ENCODE data around the gene TRABD2B.
A peak's percentile ranks its signal among the peaks of the same experiment; 100 is the strongest.

The TRABD2B gene

DNA sequence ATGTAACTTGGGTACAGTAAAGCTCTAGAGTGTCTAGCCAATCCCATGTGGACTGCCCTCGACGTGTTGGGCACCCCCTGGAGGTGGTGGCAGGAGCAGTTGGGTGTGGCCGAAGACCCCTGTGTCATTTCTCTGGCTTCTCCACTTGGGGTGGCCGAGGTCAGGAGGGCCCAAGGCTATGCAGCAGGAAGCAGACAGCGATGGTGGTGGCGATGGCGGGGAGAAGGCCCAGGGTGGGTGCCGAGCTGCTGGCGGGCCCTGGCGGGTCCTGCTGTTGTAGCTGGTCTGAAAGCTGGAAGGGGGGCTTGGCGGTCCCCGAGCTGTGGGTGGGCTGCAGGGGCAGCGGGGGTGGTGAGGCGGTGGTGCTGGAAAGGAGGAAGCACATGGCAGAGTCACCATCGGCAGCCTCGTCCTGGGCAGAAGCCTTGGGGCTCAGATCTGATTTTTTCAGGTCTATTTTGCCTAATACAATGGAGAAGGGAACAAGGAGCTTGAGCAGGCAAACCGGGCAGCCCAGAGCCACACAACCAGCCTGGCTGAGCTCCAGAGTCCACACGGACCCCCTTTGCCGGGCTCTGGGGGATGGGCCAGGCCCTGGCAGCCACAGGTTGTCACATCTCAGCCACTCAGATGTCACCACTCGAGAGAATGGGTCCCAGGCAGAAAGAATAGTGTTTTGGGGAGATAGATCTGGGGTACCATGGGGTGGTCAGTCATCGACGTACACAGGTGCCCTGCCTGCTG is 231.3 kb downstream of the TRABD2B start:
- Histone ChIP-seq H3K4me1 (ENCODE audit: insufficient read depth, poor library complexity, severe bottlenecking) (no peaks in the 10 kb centered on the region), H3K27me3 (ENCODE audit: insufficient read depth, poor library complexity, severe bottlenecking) (no peaks in the 10 kb centered on the region), H3K27ac (ENCODE audit: poor library complexity, severe bottlenecking) (no peak overlapping the region), H3K4me3 (ENCODE audit: severe bottlenecking) (no peak overlapping the region), H3K9me3 (ENCODE audit: severe bottlenecking) (no peaks in the 10 kb centered on the region), H3K36me3 (ENCODE audit: low read depth) (no peaks in the 10 kb centered on the region)
- TF ChIP-seq, protein P1, sequence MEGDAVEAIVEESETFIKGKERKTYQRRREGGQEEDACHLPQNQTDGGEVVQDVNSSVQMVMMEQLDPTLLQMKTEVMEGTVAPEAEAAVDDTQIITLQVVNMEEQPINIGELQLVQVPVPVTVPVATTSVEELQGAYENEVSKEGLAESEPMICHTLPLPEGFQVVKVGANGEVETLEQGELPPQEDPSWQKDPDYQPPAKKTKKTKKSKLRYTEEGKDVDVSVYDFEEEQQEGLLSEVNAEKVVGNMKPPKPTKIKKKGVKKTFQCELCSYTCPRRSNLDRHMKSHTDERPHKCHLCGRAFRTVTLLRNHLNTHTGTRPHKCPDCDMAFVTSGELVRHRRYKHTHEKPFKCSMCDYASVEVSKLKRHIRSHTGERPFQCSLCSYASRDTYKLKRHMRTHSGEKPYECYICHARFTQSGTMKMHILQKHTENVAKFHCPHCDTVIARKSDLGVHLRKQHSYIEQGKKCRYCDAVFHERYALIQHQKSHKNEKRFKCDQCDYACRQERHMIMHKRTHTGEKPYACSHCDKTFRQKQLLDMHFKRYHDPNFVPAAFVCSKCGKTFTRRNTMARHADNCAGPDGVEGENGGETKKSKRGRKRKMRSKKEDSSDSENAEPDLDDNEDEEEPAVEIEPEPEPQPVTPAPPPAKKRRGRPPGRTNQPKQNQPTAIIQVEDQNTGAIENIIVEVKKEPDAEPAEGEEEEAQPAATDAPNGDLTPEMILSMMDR (IDR thresholded peaks at IDR 0.05; ENCODE audit: poor library complexity, severe bottlenecking): no peak
- ATAC-seq (ENCODE audit: low read depth): no peak
- no peak for DNase-seq (ENCODE audit: low spot score)

DNA sequence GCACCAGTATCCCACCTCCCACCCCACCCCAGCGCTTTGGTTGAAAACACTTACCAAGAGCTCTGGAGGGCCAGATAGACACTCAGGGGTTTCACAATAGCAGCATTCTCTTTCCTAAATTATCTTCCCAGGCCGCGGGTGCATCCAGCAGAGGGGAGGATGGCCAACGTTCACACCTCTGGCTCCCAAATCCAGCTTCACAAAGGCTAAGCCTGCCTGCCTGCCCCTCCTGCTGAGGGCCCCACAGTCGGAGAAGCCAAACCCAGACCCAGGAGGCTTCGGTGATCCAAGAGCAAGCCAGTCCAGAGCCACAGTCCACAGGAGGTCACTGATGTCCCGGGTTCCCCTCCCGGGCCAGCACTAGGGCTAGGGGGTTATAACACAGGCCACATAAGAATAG is 231.9 kb downstream of the TRABD2B start:
- TF ChIP-seq, protein P1 (IDR thresholded peaks at IDR 0.05; ENCODE audit: poor library complexity, severe bottlenecking): no peak
- no peaks in the 10 kb centered on the region for H3K9me3 ChIP-seq (ENCODE audit: severe bottlenecking)
- H3K4me3 ChIP-seq (ENCODE audit: severe bottlenecking): no peak overlapping the region
- H3K4me1 ChIP-seq (ENCODE audit: insufficient read depth, poor library complexity, severe bottlenecking): no peaks in the 10 kb centered on the region
- H3K27me3 ChIP-seq (ENCODE audit: insufficient read depth, poor library complexity, severe bottlenecking): no peaks in the 10 kb centered on the region
- H3K36me3 ChIP-seq (ENCODE audit: low read depth): no peaks in the 10 kb centered on the region
- H3K27ac ChIP-seq (ENCODE audit: poor library complexity, severe bottlenecking): no peak overlapping the region
- ATAC-seq (ENCODE audit: low read depth) (no peak), DNase-seq (ENCODE audit: low spot score) (no peak)

DNA sequence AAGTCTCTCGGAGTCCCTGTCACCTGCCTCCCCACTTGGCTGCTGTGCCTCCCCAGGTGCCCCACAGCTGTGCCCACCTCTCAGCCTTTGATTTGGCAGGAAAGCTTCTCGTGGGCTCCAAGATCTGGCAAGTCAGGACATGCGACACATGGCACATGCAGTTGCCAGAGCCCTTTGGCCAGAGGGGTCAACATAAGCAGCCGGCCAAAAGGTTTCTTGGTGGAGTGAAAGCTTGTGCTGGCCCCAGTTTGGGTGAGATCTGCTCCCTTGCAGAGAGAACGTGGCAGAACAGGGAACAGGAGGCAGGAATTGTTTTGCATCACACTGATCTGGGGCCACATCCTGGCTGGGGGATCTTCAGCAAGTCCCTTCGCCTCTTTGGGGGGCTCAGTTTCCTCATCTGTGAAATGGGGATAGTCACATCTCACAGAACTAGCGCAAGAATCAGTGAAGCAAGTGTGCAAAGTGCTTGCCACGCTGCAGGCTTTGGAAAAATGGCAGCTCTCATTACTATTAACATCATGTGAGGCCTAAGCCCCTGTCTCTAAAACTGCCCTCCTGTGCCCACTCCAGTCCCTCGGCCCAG is 232.6 kb downstream of the TRABD2B start:
- no peak overlapping the region for H3K4me3 ChIP-seq (ENCODE audit: severe bottlenecking)
- H3K4me1 ChIP-seq (ENCODE audit: insufficient read depth, poor library complexity, severe bottlenecking): no peaks in the 10 kb centered on the region
- TF ChIP-seq, protein P1 (IDR thresholded peaks at IDR 0.05; ENCODE audit: poor library complexity, severe bottlenecking): no peak
- ATAC-seq (ENCODE audit: low read depth): no peak
- H3K27me3 ChIP-seq (ENCODE audit: insufficient read depth, poor library complexity, severe bottlenecking): no peaks in the 10 kb centered on the region
- peak; percentile 24 for DNase-seq (ENCODE audit: low spot score)
- H3K9me3 ChIP-seq (ENCODE audit: severe bottlenecking): no peaks in the 10 kb centered on the region
- H3K36me3 ChIP-seq (ENCODE audit: low read depth): no peaks in the 10 kb centered on the region
- H3K27ac ChIP-seq (ENCODE audit: poor library complexity, severe bottlenecking): no peak overlapping the region

DNA sequence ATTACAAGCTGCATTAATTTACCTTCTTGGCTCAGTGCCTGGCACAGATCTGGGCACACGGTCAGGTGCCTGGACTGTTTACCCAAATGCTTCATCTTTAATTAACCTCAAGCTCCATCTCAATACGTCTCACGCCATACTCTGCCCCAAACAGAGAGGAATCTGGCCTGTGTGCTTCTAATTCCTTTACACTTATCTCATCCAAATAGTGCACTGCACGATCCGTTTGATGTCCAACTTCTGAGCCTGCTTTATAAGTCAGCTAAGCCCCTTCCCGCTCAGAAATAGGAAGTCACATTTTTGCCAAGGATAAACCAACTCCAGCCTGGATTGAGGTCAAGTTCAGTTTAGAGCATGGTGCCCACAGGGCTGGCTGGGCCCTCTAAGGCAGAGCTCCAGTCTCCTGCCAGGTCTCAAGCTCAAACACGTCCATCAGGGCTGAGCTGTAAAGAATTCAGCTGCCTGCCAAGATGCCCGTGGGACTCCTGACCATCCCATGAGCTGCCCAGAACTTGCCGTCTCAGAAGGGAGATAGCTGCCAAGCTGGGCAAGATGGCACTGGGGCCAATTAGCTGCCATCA is 233.5 kb downstream of the TRABD2B start:
- TF ChIP-seq, protein P1 (IDR thresholded peaks at IDR 0.05; ENCODE audit: poor library complexity, severe bottlenecking): no peak

More for the DNA sequence above, 233.5 kb downstream of the TRABD2B start:
- Histone ChIP-seq H3K27me3 (ENCODE audit: insufficient read depth, poor library complexity, severe bottlenecking) (no peaks in the 10 kb centered on the region), H3K4me1 (ENCODE audit: insufficient read depth, poor library complexity, severe bottlenecking) (no peaks in the 10 kb centered on the region), H3K36me3 (ENCODE audit: low read depth) (no peaks in the 10 kb centered on the region), H3K9me3 (ENCODE audit: severe bottlenecking) (no peaks in the 10 kb centered on the region), H3K4me3 (ENCODE audit: severe bottlenecking) (no peak overlapping the region), H3K27ac (ENCODE audit: poor library complexity, severe bottlenecking) (no peak overlapping the region)
- DNase-seq (ENCODE audit: low spot score): peak; percentile 23
- peak; percentile 64 for ATAC-seq (ENCODE audit: low read depth)

Data from RWPE2 (cell line).